HG03354 (cell line): Measurements from ENCODE around the gene SLC1A2.

Experiments used
- ATAC-seq: cut with Tn5 transposase; IDR thresholded peaks from one replicate; pipeline ENCODE4 v1.9.1; 2021; ENCODE audit warnings: mild to moderate bottlenecking; ENCODE audit not compliant: unreplicated experiment, poor library complexity, severe bottlenecking

The SLC1A2 gene

DNA sequence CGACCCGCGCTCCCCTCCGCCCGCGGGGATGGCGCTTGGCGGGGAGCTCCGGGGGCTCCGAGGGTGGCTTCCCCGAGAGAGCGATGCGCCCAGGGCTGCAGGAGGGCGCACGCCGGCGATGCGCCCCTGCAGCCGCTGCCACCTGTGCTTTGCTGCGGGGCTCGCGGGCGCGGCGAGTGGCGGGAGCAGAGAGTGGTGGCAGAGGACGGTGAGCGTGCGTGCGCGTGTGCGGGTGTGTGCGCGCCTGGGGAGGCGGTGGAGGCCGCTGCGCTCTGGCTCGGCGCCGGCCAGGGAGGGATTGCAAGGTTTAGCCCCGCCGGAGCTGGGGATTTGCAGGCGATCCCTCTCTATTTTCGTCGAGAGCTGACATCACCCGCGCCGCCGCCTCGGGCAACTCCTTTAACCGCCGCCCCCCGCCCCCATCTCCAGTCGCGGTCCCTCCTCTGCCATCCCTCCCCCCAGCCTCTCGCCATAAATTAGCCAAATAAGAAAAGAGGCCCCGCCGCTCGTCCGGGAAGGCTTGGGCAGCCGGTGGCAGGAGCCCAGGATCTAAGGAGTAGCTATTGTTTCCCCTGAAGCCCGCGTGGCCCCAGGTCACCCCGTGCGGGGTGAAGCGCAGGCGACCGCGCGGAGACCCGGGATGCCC lies at the start of gene SLC1A2:
TSS of gene SLC1A2 (minus strand) at position 375 of the 646 bp plus-strand sequence. CDS start 592 bp downstream, outside the sequence.
- ATAC-seq: no peak

DNA sequence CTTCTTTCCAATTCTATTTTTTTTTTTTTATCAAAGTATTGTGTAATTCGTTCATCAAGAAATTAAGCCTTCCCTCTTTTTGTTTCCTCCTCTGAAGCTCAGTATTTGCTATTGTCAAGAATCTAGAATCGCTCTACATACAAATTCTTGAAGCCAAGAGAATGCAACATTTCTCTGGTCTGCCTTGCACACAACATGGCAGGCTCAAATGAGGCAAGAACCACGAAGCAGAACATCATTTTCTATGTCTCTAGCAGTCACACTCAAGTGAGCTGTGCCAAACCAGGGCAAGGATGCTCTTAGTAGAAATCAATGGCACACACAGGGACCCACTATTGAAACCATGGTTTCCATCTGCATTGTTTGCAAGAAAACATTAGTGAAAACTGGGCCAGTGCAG lies 46.7 kb upstream of the SLC1A2 start:
- ATAC-seq: no peak

DNA sequence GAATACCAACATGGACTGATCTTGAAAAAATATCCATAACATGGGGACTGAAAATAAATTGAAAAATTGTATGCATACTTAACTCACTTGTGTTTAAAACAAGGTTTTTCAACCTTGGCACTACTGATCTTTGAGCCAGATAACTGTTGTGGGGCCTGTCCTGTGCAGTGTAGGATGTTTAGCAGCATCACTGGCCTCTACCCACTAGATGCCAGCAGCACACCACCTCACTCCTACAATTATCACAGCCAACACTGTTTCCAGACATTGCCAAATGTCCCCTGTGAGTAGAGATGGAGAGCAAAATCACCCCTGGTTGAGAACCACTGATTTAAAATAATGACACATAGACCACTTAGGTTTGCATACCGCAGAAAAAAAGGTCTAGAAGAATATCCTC lies 45.0 kb upstream of the SLC1A2 start:
- ATAC-seq: no peak

DNA sequence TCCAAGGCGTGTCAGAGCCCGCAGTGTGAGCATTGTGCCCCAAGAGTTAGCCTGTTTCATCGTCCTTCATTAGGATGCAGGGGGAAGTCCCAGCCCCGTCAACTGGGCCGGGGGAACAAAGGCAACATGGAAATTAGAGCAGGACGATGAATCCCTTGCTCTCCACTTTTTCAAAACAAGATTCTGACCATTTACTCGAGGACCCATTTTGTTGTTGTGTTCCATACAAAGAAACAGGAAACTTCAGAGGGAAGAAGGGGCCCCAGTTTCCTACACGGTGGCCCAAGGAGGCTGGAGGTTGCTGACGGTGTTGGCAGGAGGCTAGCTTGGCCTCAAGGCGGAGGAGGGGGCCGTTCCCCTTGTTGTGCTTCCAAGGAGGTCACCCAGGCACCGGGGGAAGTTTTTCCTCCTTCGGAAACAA lies 44.0 kb upstream of the SLC1A2 start:
- no peak for ATAC-seq

DNA sequence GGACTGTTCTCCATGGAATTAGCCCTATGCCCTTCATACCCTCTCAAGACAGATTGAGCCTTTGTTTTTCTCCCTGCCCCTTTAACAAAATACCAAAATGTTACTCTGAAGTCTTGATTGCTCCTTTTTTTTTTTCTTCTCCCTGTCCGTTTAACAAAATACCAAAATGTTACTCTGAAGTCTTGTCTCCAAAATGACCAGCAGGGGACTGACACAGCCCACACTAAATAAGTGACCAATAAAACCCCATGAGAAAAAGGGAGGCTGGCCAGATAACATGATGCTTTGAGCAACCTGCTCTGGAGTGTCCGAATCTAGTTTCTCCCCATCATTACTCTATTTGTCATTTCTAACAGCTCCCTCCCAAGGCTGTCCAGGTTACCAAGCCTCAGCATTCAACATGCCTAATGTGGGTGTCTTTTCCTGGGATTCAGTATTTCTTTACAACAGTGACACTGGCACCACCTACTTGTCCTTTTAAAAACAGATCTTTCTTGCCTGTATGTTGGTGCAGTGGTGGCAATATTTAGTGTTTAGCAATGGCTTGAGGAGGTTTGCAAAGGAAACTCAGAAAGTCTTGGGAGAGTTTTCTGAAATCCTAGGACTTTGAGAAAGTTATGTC lies 42.7 kb upstream of the SLC1A2 start:
- ATAC-seq: no peak

DNA sequence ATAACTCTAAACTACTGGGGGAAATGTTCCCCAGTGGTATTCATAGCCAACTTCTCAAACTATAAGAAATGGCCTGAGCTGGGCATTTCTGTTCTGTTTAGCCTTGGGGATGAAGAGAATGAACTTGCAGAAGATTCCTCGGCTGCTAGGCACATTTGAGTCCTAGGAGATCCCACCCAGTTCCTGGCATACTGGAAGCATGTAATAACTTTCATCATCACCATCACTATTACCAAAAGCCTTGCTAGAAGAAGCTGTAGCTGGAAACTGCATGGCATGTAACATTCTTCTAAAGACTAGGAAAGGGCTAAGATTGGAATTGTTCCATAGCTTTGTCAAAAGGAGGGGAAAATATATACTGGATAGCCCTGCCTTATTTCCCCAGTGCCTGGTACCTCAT lies 40.1 kb upstream of the SLC1A2 start:
- no peak for ATAC-seq

DNA sequence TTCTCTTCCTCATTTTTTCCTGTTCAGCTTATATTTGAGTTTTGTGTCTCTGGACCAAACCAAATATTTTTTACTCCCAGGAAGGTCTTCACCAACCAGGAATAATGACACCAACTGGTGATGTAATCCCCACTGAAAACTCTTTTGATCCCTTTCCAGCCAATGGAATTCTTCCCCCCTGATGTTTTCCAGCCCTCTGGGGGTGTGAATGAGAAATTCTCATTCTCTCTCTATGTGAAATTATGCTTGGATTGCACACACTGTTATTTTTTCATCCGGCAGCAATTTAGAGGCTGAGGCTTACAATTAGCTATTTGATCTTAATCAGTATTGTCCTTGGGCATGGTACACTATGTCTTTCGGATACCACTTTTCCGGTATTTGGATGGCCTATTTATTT lies 39.5 kb upstream of the SLC1A2 start:
- no peak for ATAC-seq

DNA sequence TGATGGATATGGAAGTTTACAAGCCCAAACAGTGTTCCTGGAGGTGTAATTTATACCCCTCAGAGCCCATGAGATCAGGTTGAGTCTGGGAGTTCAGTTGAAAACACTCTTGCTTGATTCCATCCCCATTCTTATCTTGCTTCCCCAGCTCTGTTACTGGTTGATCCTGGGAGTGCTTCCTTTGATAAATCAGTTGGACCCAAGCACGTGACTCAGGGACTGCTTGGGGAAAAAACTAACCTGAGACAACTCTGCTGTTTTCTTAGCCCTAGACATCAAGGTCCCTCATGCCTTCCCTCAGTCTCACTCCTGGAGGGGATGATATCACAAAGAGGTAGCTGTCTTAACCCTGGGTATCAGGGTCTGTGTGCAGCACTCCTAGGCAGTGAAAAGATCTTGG lies 35.0 kb upstream of the SLC1A2 start:
- no peak for ATAC-seq

DNA sequence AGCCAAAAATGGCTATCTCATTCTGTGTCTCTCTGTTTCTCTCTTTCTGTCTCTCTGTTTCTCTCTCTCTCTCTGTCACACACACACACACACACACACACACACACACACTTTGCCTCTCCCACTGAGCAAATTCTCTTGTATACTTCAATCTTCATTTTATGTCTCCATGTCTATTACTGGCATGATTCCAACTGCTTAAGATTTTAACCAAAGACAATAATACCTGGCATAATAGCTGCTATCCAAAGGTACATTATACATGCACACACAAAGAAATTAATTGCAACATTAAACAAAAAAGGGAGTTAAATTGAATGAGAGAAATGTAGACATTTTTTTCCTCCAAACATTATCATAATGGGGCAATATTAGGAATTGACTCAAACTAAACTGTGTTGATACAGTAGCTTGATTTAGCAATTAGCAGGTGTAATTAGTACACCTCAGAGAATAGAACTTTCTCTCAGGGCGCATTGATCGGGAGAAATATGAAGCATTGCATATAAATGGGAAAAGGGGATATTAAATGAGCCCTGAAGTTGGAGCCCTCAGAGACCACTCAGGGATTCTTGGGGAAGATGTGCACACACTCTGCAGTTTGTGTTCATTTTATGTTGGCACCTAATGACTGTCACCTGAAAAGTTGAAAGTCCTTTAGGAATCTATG lies 17.4 kb upstream of the SLC1A2 start:
- no peak for ATAC-seq

DNA sequence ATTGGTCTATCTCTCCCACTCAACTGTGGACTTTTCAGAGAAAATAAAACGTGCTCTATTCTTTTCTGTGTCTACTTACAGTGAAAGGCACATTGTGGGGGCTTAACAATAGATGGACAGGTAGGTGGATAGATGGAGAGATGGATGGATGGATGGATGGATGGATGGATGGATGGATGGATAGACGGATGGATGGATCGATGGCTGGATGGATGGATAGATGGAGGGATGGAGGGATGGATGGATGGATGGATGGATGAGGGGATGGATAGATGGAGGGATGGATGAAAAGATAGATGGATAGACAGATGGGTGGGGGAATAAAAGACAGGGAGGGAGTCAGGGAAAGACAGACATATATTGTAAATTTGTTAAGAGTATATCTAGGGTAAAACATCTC lies 14.2 kb upstream of the SLC1A2 start:
- no peak for ATAC-seq

DNA sequence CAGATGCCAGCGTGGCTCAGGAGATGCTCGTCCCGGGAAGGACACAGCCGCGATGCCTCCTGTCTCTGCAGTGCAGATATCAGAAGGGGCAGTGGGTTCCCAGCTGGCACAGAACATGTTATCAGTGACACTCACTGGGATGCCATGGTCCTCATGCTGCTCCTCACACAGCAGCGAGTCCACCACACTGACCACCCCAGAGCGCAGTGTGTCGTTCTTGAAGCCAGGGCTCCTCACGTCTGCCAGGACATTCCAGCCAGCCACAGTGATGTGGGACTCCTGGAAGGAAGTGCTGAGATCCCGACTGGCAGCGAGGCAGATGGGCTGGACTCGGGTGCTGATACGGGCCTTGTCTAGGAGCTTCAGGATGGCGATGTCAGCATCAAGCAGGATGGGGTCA lies 13.1 kb upstream of the SLC1A2 start:
- ATAC-seq: no peak

DNA sequence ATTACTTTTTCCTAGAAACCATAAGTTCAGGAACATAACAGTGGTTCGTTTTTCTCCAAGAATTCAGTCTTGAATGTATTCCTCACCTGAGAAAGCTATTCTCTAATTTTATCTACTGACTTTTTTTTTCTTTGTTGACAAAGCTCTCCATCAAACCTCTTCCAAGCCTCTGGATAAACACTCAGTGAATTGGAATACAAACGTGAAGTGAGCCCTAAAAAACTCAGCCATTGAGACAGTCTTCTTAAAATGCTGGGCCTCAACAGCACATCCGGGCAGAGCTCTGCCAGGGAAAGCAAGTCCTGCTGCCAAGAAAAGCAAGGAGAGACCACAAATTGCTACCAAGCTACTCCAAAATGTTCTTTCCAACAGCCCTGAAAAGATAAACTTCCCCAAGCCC lies 7.7 kb upstream of the SLC1A2 start:
- no peak for ATAC-seq

DNA sequence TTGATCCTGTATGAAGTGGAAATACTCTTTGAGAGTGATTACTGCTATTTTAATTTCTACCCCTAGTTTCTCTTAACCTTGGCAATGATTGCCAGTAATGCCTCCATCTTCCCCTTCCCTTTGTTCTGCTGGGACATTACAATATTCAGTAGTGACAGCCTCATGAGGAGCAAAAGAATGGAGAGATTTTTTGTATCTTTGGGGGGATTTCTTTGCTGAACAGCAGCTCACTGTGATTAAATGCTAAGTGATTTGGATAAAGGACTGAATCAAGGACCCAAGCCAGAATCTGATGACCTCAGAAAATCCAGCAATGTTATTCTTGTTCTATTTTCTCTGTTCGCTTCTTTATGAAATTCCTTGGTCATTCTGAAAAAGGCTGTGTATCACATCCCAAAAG lies 7.0 kb upstream of the SLC1A2 start:
- no peak for ATAC-seq

DNA sequence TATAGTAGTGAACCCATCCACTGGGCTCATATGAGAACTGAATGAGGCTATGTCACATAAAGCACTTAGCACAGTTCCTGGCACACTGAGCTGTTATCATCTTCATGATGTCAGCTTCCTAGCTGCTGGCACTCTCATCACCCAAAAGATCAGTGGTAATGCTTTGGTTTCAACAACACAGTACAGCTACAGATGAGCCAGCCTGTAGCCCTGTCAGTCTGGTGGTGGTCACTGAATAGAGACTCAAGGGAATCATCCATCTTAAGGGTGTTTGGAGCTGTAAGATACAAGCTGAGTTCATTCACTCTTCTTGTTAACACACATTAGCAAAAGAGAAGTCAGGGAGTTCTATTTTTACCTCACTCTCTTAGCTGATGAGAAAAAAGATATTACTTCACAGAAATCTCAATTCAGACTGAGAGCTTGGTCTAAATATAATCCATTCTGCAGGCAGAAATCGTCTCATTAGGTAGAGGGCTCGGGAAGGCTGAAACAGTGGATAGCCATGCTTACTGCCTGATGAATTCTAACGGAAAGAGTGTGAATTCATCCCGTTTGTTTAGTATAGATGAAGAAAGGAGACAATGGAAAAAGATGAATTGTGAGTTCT lies 6.3 kb upstream of the SLC1A2 start:
- ATAC-seq: no peak

DNA sequence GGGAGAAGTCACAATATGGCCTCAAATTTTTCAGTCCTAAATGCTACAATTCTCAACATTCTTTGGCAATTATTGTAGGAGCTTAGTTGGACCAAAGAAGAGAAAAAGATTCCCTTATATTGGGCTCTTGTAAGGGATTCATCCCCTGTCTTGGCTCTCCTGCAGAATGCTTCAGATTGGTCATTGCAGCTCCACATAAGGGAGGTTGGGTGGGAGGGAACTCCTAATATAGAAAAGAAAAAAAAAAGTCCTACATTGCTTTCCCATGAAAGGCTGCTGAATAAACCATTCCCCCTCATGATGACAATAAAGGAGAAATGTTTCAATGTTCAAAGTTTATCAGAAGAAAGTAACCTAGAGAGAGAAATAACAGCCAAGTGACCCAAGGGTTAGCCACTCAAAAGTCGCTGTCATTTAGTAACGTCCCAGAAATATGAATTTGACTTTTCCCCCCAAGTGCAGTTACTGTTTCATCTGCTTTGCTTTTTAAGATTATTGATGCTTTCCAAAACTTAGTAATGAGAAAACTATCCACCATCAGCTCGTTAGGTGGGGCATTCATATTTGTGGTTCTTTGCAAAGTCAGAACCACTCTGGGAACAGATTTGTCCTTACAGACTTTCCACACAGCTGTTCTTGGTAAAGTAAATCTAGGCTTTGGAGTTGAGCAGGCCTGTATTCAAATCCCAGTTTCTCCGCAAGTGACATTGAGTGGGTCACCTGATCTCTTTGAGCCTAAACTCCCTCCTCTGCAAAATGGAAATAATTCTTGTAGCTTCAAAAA lies 5.0 kb upstream of the SLC1A2 start:
- ATAC-seq: no peak

DNA sequence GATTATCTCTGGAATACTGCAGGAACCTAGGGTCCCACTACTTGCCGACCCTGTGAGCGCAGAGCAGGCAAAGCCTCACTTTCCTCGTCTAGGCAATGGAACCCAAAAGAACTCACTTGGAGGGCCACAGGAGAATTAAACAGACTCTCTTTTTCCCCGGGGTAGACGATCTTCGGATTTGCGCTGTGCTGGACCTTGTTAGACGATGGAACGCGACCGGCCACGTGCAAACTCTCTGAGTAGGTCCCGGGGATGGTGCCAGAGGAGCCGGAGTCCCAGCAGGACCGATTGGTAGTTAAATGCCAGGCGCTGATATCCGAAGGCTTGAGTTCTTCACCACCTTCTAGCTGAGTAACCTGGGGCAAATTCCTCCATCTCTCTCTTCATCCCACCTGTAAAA lies 1.0 kb upstream of the SLC1A2 start:
- ATAC-seq: no peak

DNA sequence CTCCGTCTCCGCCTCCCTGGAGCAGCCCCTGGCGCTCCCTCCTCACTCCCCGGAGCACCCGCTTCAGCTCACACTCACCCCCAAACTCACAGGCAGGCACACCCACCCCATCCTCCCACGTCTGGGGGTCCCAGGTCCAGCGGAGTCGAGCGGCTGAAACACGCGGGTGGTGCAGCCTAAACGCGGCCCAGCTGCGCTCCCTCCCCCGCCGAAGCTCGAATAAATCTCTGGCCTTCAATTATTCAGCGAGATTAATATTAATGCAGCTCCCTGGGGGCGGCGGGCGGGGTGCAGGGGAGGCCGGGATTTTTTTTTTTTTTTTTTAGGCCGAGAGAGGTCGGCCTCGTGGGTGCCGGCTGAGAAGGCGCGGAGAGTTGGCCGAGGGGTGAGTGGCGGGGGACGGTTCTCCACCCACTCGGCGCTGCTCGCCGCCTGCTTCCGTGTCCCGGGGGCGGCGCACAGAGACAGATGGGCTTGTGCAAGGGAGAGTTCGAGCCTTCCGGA lies 524 bp upstream of the SLC1A2 start:
- no peak for ATAC-seq

DNA sequence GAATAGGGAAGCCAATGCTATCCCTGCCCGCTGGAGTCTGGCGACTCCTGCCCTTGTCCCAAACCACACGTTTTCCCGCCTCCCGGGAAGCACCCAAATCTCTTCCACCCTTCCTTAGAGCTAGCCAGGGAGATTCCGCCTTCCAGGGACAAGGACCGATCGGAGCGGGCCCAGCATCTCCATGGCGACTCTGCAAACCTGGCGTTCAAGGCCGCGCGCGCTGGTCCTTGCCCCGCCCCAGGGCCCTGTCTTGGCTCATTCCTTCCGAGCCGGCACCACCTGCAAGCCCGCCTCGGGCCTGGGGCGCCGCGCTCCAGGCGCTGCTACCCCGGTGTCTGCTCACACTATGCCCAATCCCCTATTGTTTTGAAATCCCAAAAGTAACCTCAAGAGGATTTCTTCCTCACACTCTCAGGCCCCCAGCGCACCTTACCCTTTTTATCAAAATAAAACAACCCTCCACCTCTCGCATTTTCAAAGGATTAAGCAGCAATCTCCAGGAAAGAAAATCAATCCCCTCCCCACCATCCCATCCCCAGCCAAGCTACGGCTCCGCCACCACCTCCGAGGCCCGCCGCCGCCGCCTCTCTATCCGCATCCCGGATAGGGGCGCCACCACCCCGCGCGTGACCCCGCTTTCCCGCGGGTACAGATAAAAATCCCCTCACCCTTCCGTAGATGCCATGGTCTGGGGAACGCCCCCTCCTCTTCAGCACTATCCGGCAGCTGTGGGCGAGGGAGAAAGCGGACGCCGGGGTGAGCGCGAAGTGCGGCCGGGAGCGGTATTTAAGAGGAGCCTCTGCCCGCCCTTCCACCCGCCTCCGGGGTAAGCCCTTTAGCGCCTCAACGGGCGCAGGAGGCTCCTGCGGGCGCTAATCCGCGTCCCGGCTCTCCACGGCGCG lies 825 bp downstream of the SLC1A2 start:
- ATAC-seq: no peak

DNA sequence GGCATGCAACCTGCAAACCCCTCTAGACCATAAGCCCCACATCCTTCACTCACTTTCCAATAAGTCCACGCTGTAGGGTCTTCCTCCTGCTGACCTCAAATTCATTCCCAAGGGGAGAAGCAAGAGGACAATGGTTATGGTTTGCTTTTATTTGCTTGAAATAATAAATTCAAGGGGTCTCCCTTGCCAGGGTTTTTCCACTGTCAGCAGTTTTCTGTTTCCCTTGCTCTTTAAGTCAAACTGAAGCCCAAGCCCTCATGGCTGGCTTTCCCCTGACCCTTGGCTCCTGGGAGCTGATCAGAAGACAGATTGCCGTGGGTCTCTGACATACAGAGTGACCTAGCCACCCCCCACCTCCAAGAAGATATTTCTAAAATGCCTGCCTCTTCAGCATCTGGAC lies 3.9 kb downstream of the SLC1A2 start:
- no peak for ATAC-seq
